ENCODE results near the gene AK4.

AK4 gene

GRCh38 chr1:65277605-65278347, 129.8 kb downstream of the AK4 start:
- Histone ChIP-seq H3K36me3 (ENCODE audit: control insufficient read depth in 2 of 2, insufficient read depth in 1 of 2, low read length in 2 of 2) (no peaks in the 10 kb centered on the region), H3K4me1 (ENCODE audit: control insufficient read depth, insufficient read depth, low read length) (no peaks in the 10 kb centered on the region), H3K9me3 (ENCODE audit: control insufficient read depth, insufficient read depth, low read depth, low read length) (no peaks in the 10 kb centered on the region), H3K4me3 (ENCODE audit: low read depth, low read length) (no peak overlapping the region), H3K27ac (ENCODE audit: extremely low read depth, low read depth, low read length) (no peak overlapping the region)
- POLR2A ChIA-PET, result interaction anchor here (0.6 to 2.2 kb wide), 2 partner anchors 23 to 340 kb away, joined by 6 read pairs; no protein-coding TSS in a partner anchor
- TF ChIP-seq MEIS1 (CRISPR knock-in tag; IDR thresholded peaks at IDR 0.05; ENCODE audit: borderline replicate concordance), result no peak
- TF ChIP-seq ZNF174 (tag by site-specific recombination; IDR thresholded peaks at IDR 0.05), result no peak
- TF ChIP-seq ZNF670 (tag by site-specific recombination; IDR thresholded peaks at IDR 0.05; ENCODE audit: low read depth), result no peak
- no peak for TF ChIP-seq ZNF555 (tag by site-specific recombination; conservative IDR thresholded peaks at IDR 0.05)
- CTCF ChIA-PET, result interaction anchor here (0.6 to 0.9 kb wide), 4 partner anchors 10 to 599 kb away, joined by 3 to 8 read pairs (median 3); no protein-coding TSS in a partner anchor

DNA sequence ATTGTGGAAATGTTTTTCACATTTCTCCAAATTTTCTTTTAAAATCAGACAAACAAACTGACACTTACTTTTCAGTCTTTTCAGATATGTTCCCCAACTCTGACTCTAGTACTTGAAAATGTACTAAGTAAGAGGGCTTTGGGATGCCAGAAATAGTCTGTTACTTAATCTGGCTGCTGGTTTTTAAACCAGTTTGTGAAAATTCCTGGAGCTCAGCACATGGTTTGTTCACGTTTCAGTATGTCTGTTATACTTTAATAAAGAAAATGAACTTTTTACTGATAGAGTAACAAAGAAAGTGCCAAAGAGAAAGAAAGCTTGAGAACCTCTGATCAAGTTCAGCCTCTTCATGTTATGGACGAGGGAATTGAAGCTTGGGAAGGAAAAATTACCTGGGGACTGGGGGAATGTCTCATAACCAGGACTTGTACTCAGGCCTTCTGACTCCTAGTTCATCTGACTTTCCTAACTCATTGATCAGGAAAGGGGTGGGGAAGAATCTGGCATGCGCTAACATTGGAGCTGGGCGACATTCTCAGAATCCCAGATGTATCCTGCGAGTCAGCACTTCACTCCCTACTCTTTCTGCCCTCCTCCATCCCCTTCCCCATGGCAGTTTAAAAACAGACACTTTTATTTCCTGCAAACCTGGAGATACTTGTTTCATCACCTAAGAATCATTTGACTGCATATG, 130.5 kb downstream of the AK4 start:
- CTCF ChIA-PET, result interaction anchor here (0.8 kb wide), 1 partner anchor 600 kb away, joined by 3 read pairs; no protein-coding TSS in a partner anchor
- no peak overlapping the region for H3K4me3 ChIP-seq (ENCODE audit: low read depth, low read length)
- no peaks in the 10 kb centered on the region for H3K4me1 ChIP-seq (ENCODE audit: control insufficient read depth, insufficient read depth, low read length)

More for the DNA sequence above, 130.5 kb downstream of the AK4 start:
- TF ChIP-seq ZNF548 (tag by site-specific recombination; IDR thresholded peaks at IDR 0.05) (no peak), ZNF629 (tag by site-specific recombination; IDR thresholded peaks at IDR 0.05) (no peak), ZNF776 (tag by site-specific recombination; IDR thresholded peaks at IDR 0.05; ENCODE audit: borderline replicate concordance) (no peak), ZNF146 (tag by site-specific recombination; IDR thresholded peaks at IDR 0.05) (no peak), PRDM10 (tag by site-specific recombination; IDR thresholded peaks at IDR 0.05) (no peak), ZNF529 (tag by site-specific recombination; IDR thresholded peaks at IDR 0.05; ENCODE audit: insufficient replicate concordance) (no peak), ZNF19 (tag by site-specific recombination; IDR thresholded peaks at IDR 0.05; ENCODE audit: low read depth) (no peak), ZNF626 (tag by site-specific recombination; IDR thresholded peaks at IDR 0.05) (no peak), ZNF280C (tag by site-specific recombination; IDR thresholded peaks at IDR 0.05) (no peak), ZNF239 (tag by site-specific recombination; IDR thresholded peaks at IDR 0.05) (no peak), MEIS1 (CRISPR knock-in tag; IDR thresholded peaks at IDR 0.05; ENCODE audit: borderline replicate concordance) (no peak), ZNF324 (tag by site-specific recombination; IDR thresholded peaks at IDR 0.05) (no peak), KLF10 (tag by site-specific recombination; IDR thresholded peaks at IDR 0.05) (no peak), ZFP37 (tag by site-specific recombination; IDR thresholded peaks at IDR 0.05) (no peak), BCL11A (tag by site-specific recombination; IDR thresholded peaks at IDR 0.05; ENCODE audit: low read depth) (no peak), KLF8 (tag by site-specific recombination; IDR thresholded peaks at IDR 0.05) (no peak), ZFP3 (tag by site-specific recombination; IDR thresholded peaks at IDR 0.05; ENCODE audit: low read depth) (no peak), ZNF549 (tag by site-specific recombination; IDR thresholded peaks at IDR 0.05) (no peak)
- Histone ChIP-seq H3K36me3 (ENCODE audit: control insufficient read depth in 2 of 2, insufficient read depth in 1 of 2, low read length in 2 of 2) (no peaks in the 10 kb centered on the region), H3K27ac (ENCODE audit: extremely low read depth, low read depth, low read length) (no peak overlapping the region), H3K9me3 (ENCODE audit: control insufficient read depth, insufficient read depth, low read depth, low read length) (no peaks in the 10 kb centered on the region)
- POLR2A ChIA-PET, result interaction anchor here (2.2 kb wide), 1 partner anchor 24 kb away, joined by 6 read pairs; no protein-coding TSS in a partner anchor

Data from HEK293 (cell line).